Measurements from ENCODE around the gene SEL1L2.

The SEL1L2 gene

GRCh38 chr20:13874394-13875157 is 115.8 kb downstream of the SEL1L2 start:
- Histone ChIP-seq H2AFZ (peak overlapping the region; percentile 8), H3K4me3 (ENCODE audit: low read depth, low read length) (no peak overlapping the region), H3K27me3 (ENCODE audit: control insufficient read depth, insufficient read depth, low read length) (no peaks in the 10 kb centered on the region), H3K9me3 (ENCODE audit: control insufficient read depth, low read length) (no peaks in the 10 kb centered on the region), H3K4me1 (peaks cover 6% of the 10 kb centered on the region), H3K79me2 (no peaks in the 10 kb centered on the region), H3K36me3 (ENCODE audit: control insufficient read depth, insufficient read depth, low read length) (no peaks in the 10 kb centered on the region), H3K27ac (no peak overlapping the region), H3K4me2 (ENCODE audit: low read length) (no peak overlapping the region), H3K9ac (no peak overlapping the region)
- TF ChIP-seq, protein P1, sequence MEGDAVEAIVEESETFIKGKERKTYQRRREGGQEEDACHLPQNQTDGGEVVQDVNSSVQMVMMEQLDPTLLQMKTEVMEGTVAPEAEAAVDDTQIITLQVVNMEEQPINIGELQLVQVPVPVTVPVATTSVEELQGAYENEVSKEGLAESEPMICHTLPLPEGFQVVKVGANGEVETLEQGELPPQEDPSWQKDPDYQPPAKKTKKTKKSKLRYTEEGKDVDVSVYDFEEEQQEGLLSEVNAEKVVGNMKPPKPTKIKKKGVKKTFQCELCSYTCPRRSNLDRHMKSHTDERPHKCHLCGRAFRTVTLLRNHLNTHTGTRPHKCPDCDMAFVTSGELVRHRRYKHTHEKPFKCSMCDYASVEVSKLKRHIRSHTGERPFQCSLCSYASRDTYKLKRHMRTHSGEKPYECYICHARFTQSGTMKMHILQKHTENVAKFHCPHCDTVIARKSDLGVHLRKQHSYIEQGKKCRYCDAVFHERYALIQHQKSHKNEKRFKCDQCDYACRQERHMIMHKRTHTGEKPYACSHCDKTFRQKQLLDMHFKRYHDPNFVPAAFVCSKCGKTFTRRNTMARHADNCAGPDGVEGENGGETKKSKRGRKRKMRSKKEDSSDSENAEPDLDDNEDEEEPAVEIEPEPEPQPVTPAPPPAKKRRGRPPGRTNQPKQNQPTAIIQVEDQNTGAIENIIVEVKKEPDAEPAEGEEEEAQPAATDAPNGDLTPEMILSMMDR (IDR thresholded peaks at IDR 0.05): no peak

GRCh38 chr20:13873831-13874230 is 116.6 kb downstream of the SEL1L2 start:
- TF ChIP-seq, protein P1 (IDR thresholded peaks at IDR 0.05): no peak
- H2AFZ ChIP-seq: no peak overlapping the region
- no peaks in the 10 kb centered on the region for H3K79me2 ChIP-seq
- H3K9ac ChIP-seq: no peak overlapping the region
- H3K4me3 ChIP-seq (ENCODE audit: low read depth, low read length): no peak overlapping the region
- no peak overlapping the region for H3K27ac ChIP-seq
- H3K4me1 ChIP-seq: peaks cover 6% of the 10 kb centered on the region
- H3K9me3 ChIP-seq (ENCODE audit: control insufficient read depth, low read length): no peaks in the 10 kb centered on the region
- no peaks in the 10 kb centered on the region for H3K27me3 ChIP-seq (ENCODE audit: control insufficient read depth, insufficient read depth, low read length)
- H3K36me3 ChIP-seq (ENCODE audit: control insufficient read depth, insufficient read depth, low read length): no peaks in the 10 kb centered on the region
- no peak overlapping the region for H3K4me2 ChIP-seq (ENCODE audit: low read length)

DNA sequence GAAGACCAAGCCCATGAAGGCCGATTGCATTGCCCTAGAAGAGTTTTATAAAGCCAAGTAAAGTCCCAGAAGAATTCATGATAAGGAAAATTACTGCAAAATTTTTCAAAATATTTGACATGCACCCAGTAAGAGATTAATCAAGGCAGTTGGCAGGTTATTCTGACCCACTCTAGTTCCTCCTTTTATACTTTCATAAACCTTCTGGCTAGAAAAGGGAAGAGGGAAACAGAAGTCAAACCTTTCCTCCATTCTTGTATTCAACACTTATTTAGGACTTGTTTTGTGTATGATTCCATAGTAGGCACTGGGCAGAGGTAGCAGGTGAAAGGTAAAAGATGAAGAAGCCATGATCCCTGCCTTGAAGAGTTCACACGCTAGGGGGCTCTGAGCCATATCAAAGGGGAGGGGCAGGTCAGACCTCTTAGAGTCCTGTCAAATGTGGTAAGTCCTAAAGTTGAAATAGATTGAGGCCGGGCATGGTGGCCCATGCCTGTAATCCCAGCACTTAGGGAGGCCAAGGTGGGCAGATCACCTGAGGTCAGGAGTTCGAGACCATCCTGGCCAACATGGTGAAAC is 120.2 kb downstream of the SEL1L2 start:
- Histone ChIP-seq H3K27ac (no peak overlapping the region), H3K4me2 (ENCODE audit: low read length) (no peak overlapping the region), H3K9me3 (ENCODE audit: control insufficient read depth, low read length) (no peaks in the 10 kb centered on the region), H3K9ac (no peak overlapping the region), H2AFZ (no peak overlapping the region), H3K27me3 (ENCODE audit: control insufficient read depth, insufficient read depth, low read length) (no peaks in the 10 kb centered on the region), H3K36me3 (ENCODE audit: control insufficient read depth, insufficient read depth, low read length) (no peaks in the 10 kb centered on the region), H3K4me3 (ENCODE audit: low read depth, low read length) (no peak overlapping the region), H3K4me1 (peaks cover 6% of the 10 kb centered on the region), H3K79me2 (no peaks in the 10 kb centered on the region)
- TF ChIP-seq, protein P1 (IDR thresholded peaks at IDR 0.05): no peak

DNA sequence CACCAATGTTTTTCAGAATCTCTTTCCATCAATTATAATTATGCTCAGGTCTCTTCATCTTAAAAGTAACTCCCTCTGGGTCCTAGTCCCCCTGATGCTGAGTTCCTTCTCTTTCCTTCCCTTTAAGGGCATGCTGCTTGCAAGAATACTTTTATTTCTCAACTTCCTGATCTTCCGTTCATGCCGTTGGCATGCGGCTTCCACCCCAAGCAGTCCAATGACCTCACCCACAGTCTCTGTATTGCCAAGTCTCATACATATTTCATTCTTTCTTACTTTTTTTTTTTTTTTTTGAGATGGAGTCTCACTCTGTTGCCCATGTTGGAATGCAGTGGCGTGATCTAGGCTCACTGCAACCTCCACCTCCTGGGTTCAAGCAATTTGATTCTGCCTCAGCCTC is 122.1 kb downstream of the SEL1L2 start:
- TF ChIP-seq, protein P1 (IDR thresholded peaks at IDR 0.05): no peak
- Histone ChIP-seq H3K9ac (no peak overlapping the region), H3K4me2 (ENCODE audit: low read length) (no peak overlapping the region), H3K27ac (no peak overlapping the region), H3K27me3 (ENCODE audit: control insufficient read depth, insufficient read depth, low read length) (no peaks in the 10 kb centered on the region), H3K4me1 (no peaks in the 10 kb centered on the region), H3K9me3 (ENCODE audit: control insufficient read depth, low read length) (no peaks in the 10 kb centered on the region), H2AFZ (no peak overlapping the region), H3K79me2 (no peaks in the 10 kb centered on the region), H3K36me3 (ENCODE audit: control insufficient read depth, insufficient read depth, low read length) (no peaks in the 10 kb centered on the region), H3K4me3 (ENCODE audit: low read depth, low read length) (no peak overlapping the region)
